ENCODE data around the gene FBXO48.

The FBXO48 gene

DNA sequence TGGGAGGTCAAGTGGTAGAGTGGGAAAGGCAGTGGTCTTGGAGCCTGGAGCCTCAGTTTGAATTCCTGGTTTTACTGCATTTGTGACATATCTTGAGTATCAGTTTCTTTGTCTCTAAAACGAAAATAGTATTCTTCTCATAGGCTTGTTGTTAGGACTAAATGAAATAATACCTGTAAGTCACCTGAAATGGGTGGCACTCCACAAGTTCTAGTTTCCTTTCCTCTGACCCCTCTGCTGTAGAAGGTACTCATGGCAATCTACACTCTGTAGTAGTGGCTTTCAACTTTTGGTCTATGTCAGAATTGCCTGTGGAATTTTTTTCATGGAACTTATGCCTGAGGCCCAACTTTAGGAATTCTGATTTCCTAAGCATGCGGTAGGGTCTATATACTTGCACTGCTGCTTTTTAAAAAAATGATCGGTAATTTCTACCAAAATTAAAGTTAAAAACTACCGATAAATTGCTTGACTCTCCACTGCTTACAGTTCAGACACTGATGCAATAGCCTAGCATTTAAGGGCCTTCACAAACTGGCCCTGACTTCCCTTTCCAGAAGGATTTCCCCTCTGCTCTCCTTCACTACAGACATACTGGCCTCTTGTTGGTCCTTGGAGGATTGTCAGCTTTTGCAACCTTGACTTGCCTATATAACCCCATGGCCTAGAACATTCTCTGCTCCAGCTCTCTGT, 54.8 kb downstream of the FBXO48 start:
- no peak for DNase-seq (ENCODE audit: low spot score)

DNA sequence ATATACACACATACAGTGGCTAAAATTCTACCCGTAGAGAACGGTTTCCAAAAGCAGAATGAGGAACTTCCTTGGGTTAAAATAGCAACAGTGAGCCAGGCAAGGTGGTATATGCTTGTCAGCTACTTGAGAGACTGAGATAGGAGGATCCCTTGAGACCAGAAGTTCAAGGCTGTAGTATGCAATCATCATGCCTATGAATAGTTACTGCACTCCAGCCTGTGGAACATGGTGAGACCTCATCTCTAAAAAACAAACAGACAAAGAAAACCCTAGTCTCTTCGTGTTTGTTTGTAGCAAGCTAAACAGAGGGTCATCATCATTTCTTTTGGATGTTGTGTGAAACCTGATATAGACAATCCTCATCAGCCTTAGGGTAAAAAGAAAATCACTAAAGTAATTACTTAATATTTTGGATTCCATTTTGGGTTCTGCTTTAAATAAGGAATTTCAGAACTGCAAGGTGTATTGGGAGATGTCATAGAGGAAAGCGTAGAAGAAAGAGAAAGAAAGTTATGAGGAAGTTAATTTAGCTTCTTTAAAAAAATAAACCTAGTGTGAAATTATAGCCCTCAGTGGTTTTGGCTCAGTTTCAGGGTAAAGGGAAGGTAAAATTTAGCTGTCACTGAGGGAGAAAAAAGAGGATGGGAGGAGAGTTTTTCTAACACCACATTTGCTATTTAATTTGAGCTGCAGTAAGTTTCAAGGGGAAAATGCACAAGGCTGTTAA, 55.5 kb downstream of the FBXO48 start:
- no peak for DNase-seq (ENCODE audit: low spot score)
